Cardiac fibroblast (primary cell): ENCODE measurements around the gene ABCC2.

Experiments
- DNase-seq, 2 donors: peaks; one replicate each; pipeline versions ENCODE4 v3.0.0 to v3.0.0-alpha.2; 2010; ENCODE audit warnings: low read depth in 2 of 2
- H3K4me3 ChIP-seq, 2 donors: replicated peaks in 1 of 2; 1 replicate in 1 of 2; 2 replicates in 1 of 2; pipeline ENCODE4 v1.5.1; 2011; ENCODE audit warnings: low read depth in 2 of 2, low read length in 2 of 2, mild to moderate bottlenecking in 2 of 2, moderate library complexity in 1 of 2
- CTCF ChIP-seq: IDR thresholded peaks from one replicate; pipeline ENCODE4 v1.5.1; 2011; ENCODE audit warnings: low read depth, mild to moderate bottlenecking, low read length, inconsistent platforms

The ABCC2 gene

GRCh38 chr10:99870123-99870730 lies 87.8 kb downstream of the ABCC2 start:
- H3K4me3 ChIP-seq, result no peak overlapping the region
- TF ChIP-seq CTCF, result no peak
- no peak for DNase-seq

GRCh38 chr10:99872367-99873162 lies 90.1 kb downstream of the ABCC2 start:
- no peak overlapping the region for H3K4me3 ChIP-seq
- peak; percentile 25 to 50 for DNase-seq
- no peak for TF ChIP-seq CTCF

DNA sequence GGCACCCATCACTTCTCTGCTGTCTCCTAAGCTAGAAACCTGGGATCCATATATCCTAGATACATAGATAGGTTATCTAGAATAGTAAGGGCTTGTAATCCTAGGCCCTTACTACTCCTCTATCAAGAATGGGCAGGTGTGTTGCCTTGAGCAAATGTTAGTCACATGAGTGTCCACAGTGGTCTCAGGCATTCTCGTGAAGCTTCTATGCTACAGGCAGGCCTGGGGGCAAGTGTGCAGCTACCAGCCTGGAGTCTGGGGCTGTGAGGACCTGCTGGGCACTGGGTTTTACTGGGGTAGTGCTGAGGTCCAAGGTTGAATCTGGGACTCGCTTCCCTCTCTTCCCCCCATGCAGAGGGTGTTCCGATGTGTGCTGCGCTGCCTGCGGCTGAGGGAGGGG lies 91.4 kb downstream of the ABCC2 start:
- no peak overlapping the region for H3K4me3 ChIP-seq
- TF ChIP-seq CTCF, result no peak
- no peak for DNase-seq

DNA sequence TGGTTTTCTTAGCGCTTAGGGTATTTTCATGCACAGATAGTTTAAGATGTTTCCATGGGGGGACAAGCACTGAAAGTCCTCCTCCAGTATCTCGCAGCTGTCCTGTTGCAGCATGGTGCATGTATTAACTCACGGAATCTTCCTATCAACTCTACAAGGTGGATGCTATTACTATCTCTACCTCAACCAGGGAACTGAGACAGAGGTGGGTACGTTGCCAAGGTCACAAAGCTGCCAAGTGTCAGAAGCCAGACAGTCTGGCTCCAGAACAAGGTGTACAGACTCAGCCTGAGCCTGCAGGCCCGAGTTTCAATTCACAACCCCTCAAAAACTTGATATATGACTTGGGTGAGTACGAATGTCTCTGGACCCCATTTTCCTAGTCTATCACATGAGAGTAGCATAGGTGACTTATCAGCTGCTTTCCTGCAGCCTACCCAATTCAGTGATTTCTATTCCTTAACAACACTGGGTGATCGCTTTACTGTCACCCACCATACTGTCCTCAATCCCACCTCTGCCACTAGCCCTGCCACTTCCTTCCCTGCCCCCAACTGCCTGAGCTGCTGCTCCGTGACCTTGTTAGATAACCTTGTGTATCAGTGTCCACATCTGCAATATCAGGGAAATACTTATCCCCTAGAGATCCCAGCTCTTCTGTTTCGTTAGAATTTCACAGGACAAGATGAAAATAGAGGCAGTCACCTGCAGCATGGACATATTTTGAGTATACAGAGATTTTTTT lies 92.1 kb downstream of the ABCC2 start:
- no peak for TF ChIP-seq CTCF

GRCh38 chr10:99875473-99875872 lies 93.0 kb downstream of the ABCC2 start:
- H3K4me3 ChIP-seq, result no peak overlapping the region
- no peak for DNase-seq
- TF ChIP-seq CTCF, result no peak

More for the DNA sequence above, 92.1 kb downstream of the ABCC2 start:
- H3K4me3 ChIP-seq, result no peak overlapping the region
- no peak for DNase-seq

DNA sequence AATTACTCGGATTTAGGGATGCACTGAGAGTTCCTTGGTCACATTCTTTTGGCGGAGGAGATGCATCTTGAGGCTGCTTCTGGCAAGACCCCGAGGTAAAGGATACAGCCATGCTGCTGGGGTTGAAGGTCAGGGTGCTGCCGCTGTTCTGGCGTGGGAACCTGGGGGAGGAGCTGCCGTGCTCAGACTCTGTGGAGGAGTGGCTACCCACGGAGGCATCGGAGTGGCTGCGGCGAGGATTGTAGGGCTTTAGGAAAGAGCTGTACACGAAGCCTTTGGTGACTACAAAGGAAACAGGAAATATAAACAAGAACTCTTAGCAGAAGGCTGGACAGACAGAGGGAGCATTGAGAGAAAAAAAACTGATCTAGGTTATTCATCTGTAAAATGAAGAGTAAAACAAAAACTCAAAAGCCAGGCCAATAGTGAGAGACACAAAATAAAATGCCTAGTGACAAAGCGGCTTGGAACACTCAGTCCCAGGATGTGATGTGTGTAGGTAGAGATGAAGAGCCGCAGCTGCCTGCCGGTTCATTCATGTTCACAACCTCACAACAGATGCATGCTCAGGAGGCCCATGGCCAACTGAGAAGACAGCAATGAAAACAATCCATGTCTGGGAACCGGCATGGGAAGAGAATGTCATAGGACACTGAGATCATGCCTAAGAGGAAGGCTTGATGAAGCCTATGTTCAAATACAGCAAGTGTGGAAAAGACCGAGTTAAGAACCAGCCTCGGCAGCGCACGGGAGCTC lies 97.8 kb downstream of the ABCC2 start:
- TF ChIP-seq CTCF, result no peak
- peak in 1 of 2 donors; percentile 39 for DNase-seq
- H3K4me3 ChIP-seq, result no peak overlapping the region
